Measurements from ENCODE around the gene EML5. TPM values are rescaled to one million over a fixed set of nuclear protein-coding genes. Genes with fewer than 3 reads are reported as not detected.

The EML5 gene
- total and polyA plus RNA-seq, 2 of the 13 experiments (the other 11 are each of a cell fraction or from before 2014, with no cell fraction given), result 0.11 TPM; not detected in 1

- TF ChIP-seq DBP (CRISPR knock-in tag; IDR thresholded peaks at IDR 0.05; ENCODE audit: not compliant biosample characterization) (peak; percentile 82), PRPF4 (IDR thresholded peaks at IDR 0.05; ENCODE audit: low read depth, low read length, poor library complexity, severe bottlenecking) (no peak), RFX3 (CRISPR knock-in tag; IDR thresholded peaks at IDR 0.05) (peak; percentile 77), SMAD1 (CRISPR knock-in tag; IDR thresholded peaks at IDR 0.05; ENCODE audit: borderline replicate concordance, low read depth) (peak; percentile 83; the same call in 1 of the 2 replicates), SALL1 (CRISPR knock-in tag; IDR thresholded peaks at IDR 0.05) (peak; percentile 78), ZNF432 (CRISPR knock-in tag; IDR thresholded peaks at IDR 0.05; ENCODE audit: borderline replicate concordance) (no peak), ZNF274 (CRISPR knock-in tag; IDR thresholded peaks at IDR 0.05) (peak; percentile 87; the same call in 1 of the 2 replicates), HOXA5 (CRISPR knock-in tag; IDR thresholded peaks at IDR 0.05) (peak; percentile 52; the same call in 1 of the 2 replicates), ZNF136 (CRISPR knock-in tag; IDR thresholded peaks at IDR 0.05; ENCODE audit: low read depth) (0 out of 2 replicates have a peak, but pooled peaks have one; percentile 52), YEATS2 (CRISPR knock-in tag; IDR thresholded peaks at IDR 0.05; ENCODE audit: borderline replicate concordance) (peak; percentile 90), YY1 (IDR thresholded peaks at IDR 0.05; ENCODE audit: insufficient read depth, insufficient replicate concordance, low read depth, low read length) (peak; percentile 84), HDAC1 (CRISPR knock-in tag; IDR thresholded peaks at IDR 0.05) (peak; percentile 94), XBP1 (CRISPR knock-in tag; IDR thresholded peaks at IDR 0.05) (0 out of 2 replicates have a peak, but pooled peaks have one; percentile 20), KMT2B (CRISPR knock-in tag; IDR thresholded peaks at IDR 0.05) (peak; percentile 73), IKZF5 (CRISPR knock-in tag; IDR thresholded peaks at IDR 0.05) (peak; percentile 37; the same call in 1 of the 2 replicates), ZC3H4 (CRISPR knock-in tag; IDR thresholded peaks at IDR 0.05; ENCODE audit: borderline replicate concordance) (no peak), FOXP4 (CRISPR knock-in tag; IDR thresholded peaks at IDR 0.05) (no peak; the same call in 1 of the 2 replicates), ZNF333 (CRISPR knock-in tag; IDR thresholded peaks at IDR 0.05; ENCODE audit: borderline replicate concordance) (peak; percentile 86; the same call in 1 of the 2 replicates), PHF20 (CRISPR knock-in tag; IDR thresholded peaks at IDR 0.05) (peak; percentile 67), FOXK1 (CRISPR knock-in tag; IDR thresholded peaks at IDR 0.05; ENCODE audit: borderline replicate concordance, low read depth) (peak; percentile 45; the same call in 1 of the 2 replicates), MEIS2 (CRISPR knock-in tag; IDR thresholded peaks at IDR 0.05) (0 out of 2 replicates have a peak, but pooled peaks have one; percentile 69), SIX4 (CRISPR knock-in tag; IDR thresholded peaks at IDR 0.05) (no peak)
These were observed 31.7 kb upstream of the EML5 start, which contains the start of gene TTC8 (continued) for GRCh38 chr14:88824314-88825077.
